Sciatic nerve (tissue), 2 donors: ENCODE measurements around the gene PRM2. TPM values are rescaled to one million over a fixed set of nuclear protein-coding genes. Genes with fewer than 3 reads are reported as not detected.

Source experiments
- ATAC-seq: fragments of 200-7000 bp; cut with Tn5 transposase; one replicate; pipeline ENCODE4 v1.9.1; 2020; ENCODE audit warnings: mild to moderate bottlenecking, moderate library complexity
- DNase-seq: peaks from one replicate; pipeline ENCODE4 v3.0.0-alpha.2; 2020; ENCODE audit warnings: low spot score
- intact Hi-C: fragments of 100-400 bp; cut with DNase I; formaldehyde crosslinking; loops from one replicate; pipeline ENCODE4 v1.14.2; 2022
- total RNA-seq: library from RNA; stranded (reverse); fragmentation: NEBNext Ultra II Directional; extraction: Animal tissue kit (Norgen Biotek cat#: 25700); gene quantifications from one replicate; pipeline ENCODE4 v1.2.1, GENCODE V29; 2021
- donor health status: DM: no; HTN: no; CAD: no.
- donor health status: DM: no; HTN: no; CAD: no.

PRM2 gene
- total RNA-seq, 1 donor from 2014 or later: not detected

DNA sequence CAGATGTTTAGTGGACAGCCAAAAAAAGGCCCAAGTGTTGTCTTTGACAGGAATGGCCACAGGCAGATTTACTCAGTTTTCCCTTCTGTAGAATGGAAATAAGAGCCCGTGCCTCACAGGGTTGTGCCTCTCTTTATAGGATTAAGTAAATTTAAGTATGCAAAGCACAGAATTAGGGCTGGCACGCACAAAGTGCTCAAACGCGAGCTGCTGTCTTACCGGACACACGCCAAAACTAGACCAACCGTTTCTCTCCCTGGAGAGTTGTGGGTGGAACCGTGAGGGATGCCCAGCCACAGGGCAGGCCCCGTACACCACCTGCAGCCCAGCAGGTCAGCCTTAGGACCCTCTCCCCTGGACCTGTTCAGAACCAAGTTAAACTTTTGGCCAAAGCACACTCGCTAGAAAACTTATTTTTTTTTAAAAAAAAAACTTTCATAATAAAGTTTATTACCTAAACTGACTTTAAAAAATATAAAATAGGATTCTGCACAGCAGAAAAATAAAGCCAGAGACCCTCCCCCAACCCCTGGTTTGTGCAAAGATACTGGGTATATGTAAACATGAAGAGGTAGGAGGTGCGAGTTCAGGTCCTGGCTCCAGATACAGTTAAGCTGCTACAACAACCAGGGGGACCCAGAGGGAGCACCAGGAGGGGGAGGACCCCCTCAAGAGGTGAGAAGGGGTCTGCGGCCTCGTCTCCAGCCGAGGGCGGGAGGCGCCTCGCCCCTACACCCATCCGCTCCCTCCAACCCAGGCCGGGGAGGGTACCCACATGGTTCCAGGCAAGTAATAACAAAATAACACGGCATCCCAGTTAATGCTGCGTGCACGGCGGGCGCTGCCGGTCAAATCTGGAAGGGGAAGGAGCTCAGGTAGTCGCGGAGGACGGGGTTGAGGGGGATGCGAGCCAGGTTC lies 22.0 kb downstream of the PRM2 start:
- no peak for DNase-seq
- intact Hi-C loops: loop anchor here (5.0 to 10.0 kb wide), 2 partner anchors 91 to 1412 kb away; partner anchors contain the start of gene RMI2
- no peak for ATAC-seq

DNA sequence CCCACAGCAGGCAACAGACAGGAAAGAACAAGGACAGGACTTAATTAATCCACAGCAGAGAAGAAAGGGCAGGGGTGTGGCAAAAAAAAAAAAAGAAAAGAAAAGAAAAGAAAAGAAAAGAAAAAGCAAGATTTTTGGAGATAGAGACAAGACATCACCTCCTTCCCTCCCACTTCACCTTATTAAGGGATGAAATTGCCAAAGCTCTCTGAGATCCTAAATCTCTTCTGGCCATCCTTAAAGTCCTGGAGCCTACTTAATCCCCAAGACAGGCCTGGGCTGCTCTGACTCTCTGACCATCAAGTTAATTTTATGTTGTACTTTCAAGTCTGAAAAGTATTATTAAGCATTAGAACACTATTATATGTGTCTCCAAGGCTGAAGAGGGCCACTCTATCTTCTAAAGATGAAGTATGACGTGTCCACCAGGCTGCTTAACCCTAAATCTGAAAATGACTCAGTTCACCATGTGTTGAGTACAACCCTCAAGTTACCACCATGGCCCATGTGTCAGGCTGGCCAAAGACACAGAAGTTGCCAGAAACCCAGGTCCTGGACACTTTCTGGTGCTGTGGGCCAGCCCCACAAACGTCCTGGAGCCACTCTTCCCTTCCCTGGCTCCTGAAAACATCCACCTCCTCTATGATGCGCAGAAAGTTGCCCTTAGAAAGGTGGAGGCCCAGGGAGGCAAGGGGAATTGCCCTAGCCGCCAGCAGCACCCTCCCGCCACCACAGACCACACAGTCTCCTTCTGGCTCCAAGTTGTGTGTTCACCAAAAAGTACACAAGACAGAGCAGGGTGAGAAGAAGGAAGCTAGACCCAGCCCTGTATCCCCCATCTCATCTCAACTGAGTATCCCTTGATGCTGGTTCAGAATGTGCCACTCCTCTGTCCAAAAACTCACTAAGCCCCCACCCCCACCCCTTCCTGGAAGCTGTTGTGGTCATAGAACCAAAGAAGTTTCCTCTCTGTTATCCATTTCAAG lies 23.0 kb downstream of the PRM2 start:
- no peak for ATAC-seq
- intact Hi-C loops: loop anchor here (5.0 to 10.0 kb wide), 2 partner anchors 91 to 1411 kb away; partner anchors contain the start of gene RMI2
- no peak for DNase-seq

DNA sequence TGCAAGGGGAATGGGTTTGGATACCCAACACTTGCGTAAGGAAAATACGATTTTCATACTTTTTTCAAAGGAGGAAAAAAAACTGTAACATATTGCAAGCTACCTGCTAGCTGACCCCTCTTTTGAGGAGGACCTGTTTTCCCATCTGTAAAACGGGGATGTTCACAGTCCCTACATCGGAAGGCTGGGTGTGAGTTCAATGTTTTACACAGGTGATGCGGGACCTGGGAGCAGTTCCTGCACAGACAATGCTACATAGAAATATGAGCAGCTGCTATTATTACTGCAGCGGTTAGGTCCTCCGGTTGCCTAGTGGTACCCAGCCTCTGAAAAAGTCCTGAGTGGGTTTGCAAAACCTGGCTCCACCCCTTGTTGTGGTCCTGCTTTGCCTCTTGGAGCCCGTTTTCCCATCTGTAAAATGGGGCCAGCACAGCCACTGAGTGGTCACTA lies 23.8 kb downstream of the PRM2 start:
- intact Hi-C loops: loop anchor here (5.0 to 10.0 kb wide), 2 partner anchors 92 to 1410 kb away; partner anchors contain the start of gene RMI2
- DNase-seq (no peak), ATAC-seq (no peak)

- DNase-seq: no peak
- no peak for ATAC-seq
- intact Hi-C loops: loop anchor here (5.0 to 10.0 kb wide), 2 partner anchors 93 to 1410 kb away; partner anchors contain the start of gene RMI2
These were observed 24.5 kb downstream of the PRM2 start for GRCh38 chr16:11251525-11252481.

DNA sequence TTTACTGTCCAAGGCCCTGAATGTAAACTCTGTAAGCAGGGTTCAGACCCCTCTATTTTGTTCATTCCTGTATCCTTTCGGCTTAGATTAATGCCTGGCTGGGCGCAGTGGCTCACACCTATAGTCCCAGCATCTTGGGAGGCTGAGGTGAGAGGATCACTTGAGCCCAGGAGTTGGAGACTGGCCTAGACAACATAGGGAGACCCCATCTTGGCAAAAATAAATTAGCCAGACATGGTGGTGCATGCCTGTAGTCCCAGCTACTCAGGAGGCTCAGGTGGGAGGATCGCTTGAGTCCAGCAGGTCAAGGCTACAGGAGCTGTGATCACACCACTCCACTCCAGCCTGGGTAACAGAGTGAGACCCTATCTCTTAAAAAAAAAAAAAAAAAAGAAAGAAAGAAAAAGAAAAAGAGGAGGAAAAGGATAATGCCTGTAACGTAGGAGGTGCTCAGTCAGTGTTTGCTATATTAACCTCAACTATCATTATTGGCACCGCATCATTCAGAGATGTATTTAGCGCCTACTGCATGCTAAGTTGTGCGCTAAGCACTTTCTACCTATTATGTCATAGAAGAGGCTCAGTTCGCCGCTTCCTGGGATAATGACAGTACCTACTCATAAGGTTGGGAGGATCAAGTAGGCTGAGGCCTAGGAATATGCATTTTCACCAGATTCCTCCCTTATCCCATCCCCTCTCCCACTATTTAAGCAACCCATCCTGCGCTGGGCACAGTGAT lies 25.3 kb downstream of the PRM2 start:
- DNase-seq: no peak
- no peak for ATAC-seq
- intact Hi-C loops: loop anchor here (5.0 to 10.0 kb wide), 2 partner anchors 94 to 1409 kb away; partner anchors contain the start of gene RMI2

DNA sequence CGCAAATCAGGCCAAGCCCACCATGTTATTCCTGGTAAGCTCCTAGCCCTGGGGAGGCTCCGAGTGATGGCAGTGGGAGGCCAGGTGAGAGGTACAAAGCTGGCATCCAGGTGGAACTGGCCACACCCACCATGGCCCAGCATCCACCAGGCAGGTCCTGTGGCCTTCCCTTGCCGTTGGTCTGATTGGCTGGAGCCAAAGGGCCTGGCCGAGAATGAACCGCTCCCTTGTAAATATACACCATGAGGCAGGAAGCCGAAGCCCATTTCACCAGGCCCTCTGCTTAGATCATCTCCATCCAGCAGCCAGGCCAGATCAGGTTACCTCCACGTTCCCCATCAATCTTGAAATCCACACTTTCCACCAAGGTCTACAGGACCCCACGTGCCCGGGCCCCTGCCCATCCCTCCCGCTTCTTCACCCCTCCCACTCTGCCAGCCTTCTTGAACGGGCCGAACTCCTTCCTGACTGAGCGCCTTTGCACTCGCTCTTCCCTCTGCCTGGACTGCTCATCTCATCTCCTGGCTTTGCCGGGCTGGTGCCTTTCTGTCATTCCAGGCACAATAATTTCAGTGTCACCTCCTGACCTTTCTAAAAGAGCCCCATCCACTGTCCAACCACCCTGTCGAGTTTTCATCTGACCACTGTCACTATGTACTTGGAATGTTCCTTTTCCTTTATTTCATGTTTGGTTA lies 26.0 kb downstream of the PRM2 start:
- DNase-seq (no peak), ATAC-seq (no peak)
- intact Hi-C loops: loop anchor here (5.0 to 10.0 kb wide), 2 partner anchors 95 to 1408 kb away; partner anchors contain the start of gene RMI2

GRCh38 chr16:11249233-11250061 lies 26.8 kb downstream of the PRM2 start:
- no peak for ATAC-seq
- no peak for DNase-seq
- intact Hi-C loops: loop anchor here (5.0 to 10.0 kb wide), 2 partner anchors 95 to 1407 kb away; partner anchors contain the start of gene RMI2

DNA sequence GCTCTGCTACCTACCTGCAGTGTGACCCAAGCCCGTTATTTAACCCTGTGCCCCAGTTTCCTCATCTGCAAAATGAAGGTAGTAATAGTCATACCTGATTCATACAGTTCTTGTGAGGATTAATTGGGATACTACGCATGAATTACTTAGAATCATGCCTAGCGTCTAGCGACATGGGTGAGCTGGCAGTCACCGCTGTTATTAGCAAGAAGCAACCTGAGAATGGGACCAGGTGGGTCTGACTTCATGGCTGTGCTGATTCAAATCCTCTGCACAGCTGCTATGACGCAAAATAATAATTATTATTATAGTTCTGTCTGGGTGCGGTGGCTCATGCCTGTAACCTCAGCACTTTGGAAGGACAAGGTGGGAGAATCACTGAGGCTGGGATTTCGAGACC lies 28.1 kb downstream of the PRM2 start:
- no peak for DNase-seq
- intact Hi-C loops: no loop called here
- ATAC-seq: no peak

DNA sequence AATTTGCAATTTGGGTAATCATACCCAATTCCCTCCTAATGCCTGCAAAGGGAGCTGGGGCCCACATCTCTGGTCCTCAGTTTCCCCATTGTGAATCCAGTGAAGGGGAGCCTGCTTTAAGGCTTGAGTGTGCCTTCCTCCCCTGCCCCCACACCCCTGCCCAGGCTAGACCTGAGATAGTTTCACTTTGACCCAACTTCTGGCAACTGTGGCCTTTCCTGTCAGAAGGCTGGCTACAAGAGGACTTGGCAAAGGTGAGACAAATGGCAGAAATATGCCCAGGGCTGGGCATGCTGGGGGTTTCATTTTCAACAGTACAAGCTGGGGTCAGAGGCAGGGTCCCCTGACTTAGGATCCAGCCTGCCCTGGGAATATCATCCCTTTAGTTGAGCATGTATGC lies 30.3 kb downstream of the PRM2 start:
- no peak for DNase-seq

GRCh38 chr16:11245222-11245737 lies 31.0 kb downstream of the PRM2 start:
- DNase-seq (no peak), ATAC-seq (no peak)
- intact Hi-C loops: no loop called here

More for the DNA sequence above, 30.3 kb downstream of the PRM2 start:
- intact Hi-C loops: no loop called here
- no peak for ATAC-seq

DNA sequence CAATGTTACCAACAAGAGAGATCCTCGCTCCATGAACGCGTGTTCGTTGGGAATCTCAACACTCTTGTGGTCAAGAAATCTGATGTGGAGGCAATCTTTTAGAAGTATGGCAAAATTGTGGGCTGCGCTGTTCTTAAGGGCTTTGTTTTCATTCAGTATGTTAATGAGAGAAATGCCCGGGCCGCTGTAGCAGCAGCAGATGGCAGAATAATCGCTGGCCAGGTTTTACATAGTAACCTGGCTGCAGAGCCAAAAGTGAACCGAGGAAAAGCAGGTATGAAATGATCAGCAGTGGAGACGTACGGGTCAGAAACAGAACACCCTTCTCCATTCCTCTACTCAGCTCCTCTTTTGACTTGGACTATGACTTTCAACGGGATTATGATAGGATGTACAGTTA lies 33.6 kb downstream of the PRM2 start:
- intact Hi-C loops: no loop called here
- ATAC-seq: no peak
- no peak for DNase-seq

DNA sequence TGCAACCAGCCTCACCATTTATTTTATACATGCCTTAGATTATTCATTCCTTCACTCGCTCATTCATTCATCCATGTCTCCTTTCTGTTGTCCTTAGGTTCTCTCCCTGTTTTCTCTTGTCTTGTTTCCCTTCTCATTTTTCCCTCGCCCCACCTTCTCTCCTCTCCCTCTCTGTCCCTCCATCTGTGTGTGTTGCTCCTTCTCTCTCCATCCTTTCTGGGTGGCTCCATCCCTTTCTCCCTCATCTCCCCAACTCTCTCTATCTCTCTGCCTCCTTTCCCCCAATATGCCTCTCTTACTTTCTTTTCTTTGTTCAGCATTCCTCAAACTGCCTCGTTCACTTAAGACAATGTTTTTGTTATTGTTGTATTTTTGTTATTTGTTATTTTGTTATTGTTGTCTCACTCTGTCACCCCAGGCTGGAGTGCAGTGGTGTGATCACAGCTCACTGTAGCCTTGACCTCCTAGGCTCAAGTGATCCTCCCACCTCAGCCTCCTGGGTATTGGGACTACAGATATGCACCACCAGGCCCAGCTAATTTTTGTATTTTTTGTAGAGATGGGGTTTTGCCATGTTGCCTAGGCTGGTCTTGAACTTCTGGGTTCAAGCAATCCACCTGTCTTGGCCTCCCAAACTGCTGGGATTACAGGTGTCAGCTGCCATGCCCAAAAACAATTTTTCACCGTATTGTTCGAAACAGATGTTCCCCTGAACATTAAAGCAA lies 34.6 kb downstream of the PRM2 start:
- no peak for ATAC-seq
- intact Hi-C loops: no loop called here

DNA sequence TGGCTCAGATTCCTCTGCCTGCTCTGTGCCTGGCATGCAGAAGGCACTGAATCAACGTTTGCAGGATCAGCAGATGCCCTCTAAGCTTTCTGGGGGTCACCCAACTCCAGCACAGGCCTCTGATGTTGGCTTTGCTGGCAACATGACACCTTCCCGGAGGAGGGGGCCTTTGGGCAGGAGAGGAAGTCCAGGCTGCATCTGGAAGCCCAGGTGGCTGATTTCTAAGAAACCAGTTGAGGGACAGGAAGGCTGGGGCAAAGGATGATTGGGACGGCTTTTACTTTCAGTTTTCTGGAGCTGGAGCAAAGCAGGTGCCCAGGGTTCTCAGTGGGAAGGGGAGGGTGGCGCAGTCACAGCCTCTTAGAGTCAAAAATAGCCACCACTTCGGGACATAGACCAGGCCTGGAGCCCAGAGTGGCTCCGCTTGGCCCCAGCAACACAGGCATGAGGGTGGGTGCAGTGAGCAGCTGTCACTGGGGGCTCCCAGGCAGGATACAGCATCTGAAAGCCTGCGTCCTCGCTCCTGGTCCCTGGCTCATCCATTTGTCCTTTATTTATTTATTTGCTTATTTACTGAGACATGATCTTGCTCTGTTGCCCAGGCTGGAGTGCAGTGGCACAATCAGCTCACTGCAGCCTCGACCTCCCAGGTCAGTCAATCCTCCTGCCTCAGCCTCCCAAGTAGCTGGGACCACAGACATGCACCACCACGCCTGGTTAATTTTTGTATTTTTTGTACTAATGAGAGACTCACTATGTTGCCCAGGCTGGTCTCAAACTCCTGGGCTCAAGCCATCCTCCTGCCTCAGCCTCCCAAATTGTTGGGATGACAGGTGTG lies 35.4 kb downstream of the PRM2 start:
- intact Hi-C loops: no loop called here
- ATAC-seq (no peak), DNase-seq (no peak)

More for the DNA sequence above, 34.6 kb downstream of the PRM2 start:
- no peak for DNase-seq
